Measurements from ENCODE around the gene IGF2. TPM values are rescaled to one million over a fixed set of nuclear protein-coding genes. Genes with fewer than 3 reads are reported as not detected.

The IGF2 gene, protein sequence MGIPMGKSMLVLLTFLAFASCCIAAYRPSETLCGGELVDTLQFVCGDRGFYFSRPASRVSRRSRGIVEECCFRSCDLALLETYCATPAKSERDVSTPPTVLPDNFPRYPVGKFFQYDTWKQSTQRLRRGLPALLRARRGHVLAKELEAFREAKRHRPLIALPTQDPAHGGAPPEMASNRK
- 16.6 and 30.8 TPM in 2 replicates for polyA plus RNA-seq (2011; rRNA removed)
- polyA minus RNA-seq (2011; rRNA and poly(A)+ RNA removed), result 38.9 and 48.3 TPM in 2 replicates

DNA sequence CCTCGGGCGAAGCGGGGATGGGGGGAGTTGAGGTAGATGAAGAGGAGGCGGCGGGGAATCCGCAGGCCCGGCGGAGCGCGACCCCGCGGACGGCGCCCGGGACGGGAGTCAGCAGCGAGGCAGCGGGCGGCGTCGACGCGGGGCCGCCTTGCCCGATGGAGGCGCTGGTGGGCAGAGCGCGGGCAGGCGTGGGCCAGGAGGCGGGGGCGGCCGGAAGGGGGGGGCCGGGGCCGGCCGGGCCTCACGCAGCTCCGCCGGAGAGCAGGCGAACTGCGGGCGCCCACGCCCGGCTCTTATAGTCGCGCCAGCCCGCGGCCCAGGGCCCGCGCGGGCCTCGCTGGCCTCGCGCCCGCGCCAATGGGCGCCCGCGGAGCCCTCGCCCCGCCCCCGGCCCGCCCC, at the start of gene IGF2:
IGF2 (minus strand) TSS at position 267 of the 399 bp plus-strand sequence. CDS start 3,866 bp downstream, outside the sequence.
- Histone ChIP-seq H3K9me3 (ENCODE audit: control insufficient read depth, insufficient read depth, low read length) (no peaks in the 10 kb centered on the region; the same call in 1 of the 2 replicates), H3K27ac (ENCODE audit: low read depth, low read length) (no peak within 1 kb of the TSS), H3K27me3 (ENCODE audit: control insufficient read depth, insufficient read depth, low read length) (peaks cover 50% of the 10 kb centered on the region), H3K4me3 (ENCODE audit: low read depth, low read length) (peak within 1 kb of the TSS; percentile 38)
- ChIA-PET POLR2A (no interaction called here), CTCF (interaction anchor here (0.5 to 1.3 kb wide), 2 partner anchors 13 to 257 kb away, joined by 5 read pairs; no protein-coding TSS in a partner anchor)
- TF ChIP-seq, protein P1, sequence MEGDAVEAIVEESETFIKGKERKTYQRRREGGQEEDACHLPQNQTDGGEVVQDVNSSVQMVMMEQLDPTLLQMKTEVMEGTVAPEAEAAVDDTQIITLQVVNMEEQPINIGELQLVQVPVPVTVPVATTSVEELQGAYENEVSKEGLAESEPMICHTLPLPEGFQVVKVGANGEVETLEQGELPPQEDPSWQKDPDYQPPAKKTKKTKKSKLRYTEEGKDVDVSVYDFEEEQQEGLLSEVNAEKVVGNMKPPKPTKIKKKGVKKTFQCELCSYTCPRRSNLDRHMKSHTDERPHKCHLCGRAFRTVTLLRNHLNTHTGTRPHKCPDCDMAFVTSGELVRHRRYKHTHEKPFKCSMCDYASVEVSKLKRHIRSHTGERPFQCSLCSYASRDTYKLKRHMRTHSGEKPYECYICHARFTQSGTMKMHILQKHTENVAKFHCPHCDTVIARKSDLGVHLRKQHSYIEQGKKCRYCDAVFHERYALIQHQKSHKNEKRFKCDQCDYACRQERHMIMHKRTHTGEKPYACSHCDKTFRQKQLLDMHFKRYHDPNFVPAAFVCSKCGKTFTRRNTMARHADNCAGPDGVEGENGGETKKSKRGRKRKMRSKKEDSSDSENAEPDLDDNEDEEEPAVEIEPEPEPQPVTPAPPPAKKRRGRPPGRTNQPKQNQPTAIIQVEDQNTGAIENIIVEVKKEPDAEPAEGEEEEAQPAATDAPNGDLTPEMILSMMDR (IDR thresholded peaks at IDR 0.05; ENCODE audit: low read depth, low read length), result no peak
- DNase-seq (ENCODE audit: low read depth, low spot score), result no peak

DNA sequence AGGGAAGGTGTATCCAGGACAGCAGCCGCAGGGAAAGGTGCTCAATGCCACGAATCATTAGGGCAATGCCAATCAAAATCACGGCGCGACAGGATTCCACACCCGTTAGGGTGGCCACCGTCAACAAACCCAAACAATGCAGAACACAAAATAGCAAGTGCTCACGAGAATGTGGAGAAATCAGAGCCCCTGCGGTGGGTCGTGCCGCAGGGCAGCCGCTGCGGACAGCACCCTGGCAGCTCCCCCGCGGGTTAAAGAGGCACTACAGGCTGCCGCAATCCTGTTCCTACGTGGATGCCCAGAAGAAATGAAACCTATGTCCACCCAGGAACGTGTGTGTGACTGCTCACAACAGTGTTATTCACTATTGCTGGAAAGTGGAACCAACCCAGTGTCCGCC, 49.6 kb upstream of the IGF2 start:
- TF ChIP-seq, protein P1 (IDR thresholded peaks at IDR 0.05; ENCODE audit: low read depth, low read length), result no peak
- Histone ChIP-seq H3K27me3 (ENCODE audit: control insufficient read depth, insufficient read depth, low read length) (peaks cover 17% of the 10 kb centered on the region), H3K9me3 (ENCODE audit: control insufficient read depth, insufficient read depth, low read length) (peaks cover 3% of the 10 kb centered on the region; the same call in 1 of the 2 replicates), H3K4me3 (ENCODE audit: low read depth, low read length) (no peak overlapping the region), H3K27ac (ENCODE audit: low read depth, low read length) (no peak overlapping the region)
- no peak for DNase-seq (ENCODE audit: low read depth, low spot score)
- ChIA-PET CTCF (interaction anchor here (0.5 kb wide), 1 partner anchor 116 kb away, joined by 5 read pairs; no protein-coding TSS in a partner anchor), POLR2A (no interaction called here)

DNA sequence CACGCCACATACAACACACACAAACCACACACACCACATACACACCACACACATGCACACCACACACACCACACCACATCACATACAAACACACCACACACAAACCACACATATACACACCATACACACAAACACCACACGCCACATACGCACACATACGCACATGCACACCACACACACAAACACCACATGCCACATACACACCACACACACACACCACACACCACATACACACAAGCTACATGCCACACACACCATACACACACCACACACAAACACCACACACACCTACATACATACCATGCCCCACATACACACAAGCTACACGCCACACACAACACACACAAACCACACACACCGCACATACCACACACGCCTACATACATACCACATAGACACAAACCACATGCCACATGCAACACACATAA, 48.1 kb upstream of the IGF2 start:
- ChIA-PET POLR2A (no interaction called here), CTCF (interaction anchor here (3.9 kb wide), 1 partner anchor 233 kb away, joined by 27 read pairs; no protein-coding TSS in a partner anchor)
- DNase-seq (ENCODE audit: low read depth, low spot score), result no peak
- Histone ChIP-seq H3K9me3 (ENCODE audit: control insufficient read depth, insufficient read depth, low read length) (peaks cover 3% of the 10 kb centered on the region; the same call in 1 of the 2 replicates), H3K4me3 (ENCODE audit: low read depth, low read length) (no peak overlapping the region), H3K27ac (ENCODE audit: low read depth, low read length) (no peak overlapping the region), H3K27me3 (ENCODE audit: control insufficient read depth, insufficient read depth, low read length) (peaks cover 21% of the 10 kb centered on the region)
- TF ChIP-seq, protein P1 (IDR thresholded peaks at IDR 0.05; ENCODE audit: low read depth, low read length), result no peak

DNA sequence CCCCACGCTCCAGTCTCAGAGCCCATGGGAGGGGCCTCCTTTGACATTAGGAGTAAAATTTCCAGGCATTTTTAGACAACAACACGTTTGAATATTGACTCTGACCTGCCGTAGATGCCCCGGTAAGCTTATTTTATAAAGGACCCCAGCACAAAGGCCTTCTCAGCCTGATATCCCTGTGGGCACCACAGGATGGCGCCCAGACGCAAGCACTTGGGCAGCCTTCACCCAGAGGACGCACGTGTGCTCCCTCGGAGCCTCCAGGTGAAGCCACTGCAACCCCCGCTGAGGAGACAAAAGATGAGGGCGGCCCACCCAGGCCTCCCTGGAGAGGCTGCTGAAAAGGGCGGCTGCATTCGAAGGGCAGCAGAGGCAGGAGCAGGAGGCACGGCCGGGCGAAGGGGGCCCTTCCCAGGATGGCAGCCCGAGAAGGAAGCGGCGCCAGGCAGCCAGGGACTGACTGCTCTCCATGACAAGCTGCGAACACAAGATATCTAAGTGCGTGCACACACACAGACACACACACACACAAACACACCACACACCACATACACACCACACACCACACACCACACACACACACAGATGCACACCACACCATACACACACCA, 47.6 kb upstream of the IGF2 start:
- CTCF ChIA-PET, result interaction anchor here (0.6 to 3.9 kb wide), 6 partner anchors 8 to 236 kb away, joined by 3 to 27 read pairs (median 3); no protein-coding TSS in a partner anchor
- POLR2A ChIA-PET, result no interaction called here
- TF ChIP-seq, protein P1 (IDR thresholded peaks at IDR 0.05; ENCODE audit: low read depth, low read length), result peak; percentile 31
- no peak overlapping the region for H3K4me3 ChIP-seq (ENCODE audit: low read depth, low read length)
- H3K27ac ChIP-seq (ENCODE audit: low read depth, low read length), result no peak overlapping the region
- DNase-seq (ENCODE audit: low read depth, low spot score), result no peak
- H3K9me3 ChIP-seq (ENCODE audit: control insufficient read depth, insufficient read depth, low read length), result peaks cover 3% of the 10 kb centered on the region; the same call in 1 of the 2 replicates
- H3K27me3 ChIP-seq (ENCODE audit: control insufficient read depth, insufficient read depth, low read length), result peaks cover 21% of the 10 kb centered on the region

Data from AG04450 (cell line).